Type B pancreatic cell (in vitro differentiated cells): Measurements from ENCODE around the gene PARVB. TPM values are rescaled to one million over a fixed set of nuclear protein-coding genes. Genes with fewer than 3 reads are reported as not detected.

ENCODE experiments used
- DNase-seq: peaks from one replicate; pipeline ENCODE4 v3.0.0; 2021; ENCODE audit warnings: mixed read lengths; ENCODE audit not compliant: unreplicated experiment; ENCODE audit errors: extremely low spot score
- H3K27ac Mint-ChIP-seq: 2 replicates; pipeline ENCODE4 v1.8.0; 2021; ENCODE audit warnings: mild to moderate bottlenecking, mixed read lengths
- H3K27me3 Mint-ChIP-seq: 2 replicates; pipeline ENCODE4 v1.8.0; 2021; ENCODE audit warnings: mixed read lengths
- H3K36me3 Mint-ChIP-seq: 2 replicates; pipeline ENCODE4 v1.8.0; 2021; ENCODE audit warnings: mixed read lengths
- H3K4me1 Mint-ChIP-seq: one replicate; pipeline ENCODE4 v1.8.0; 2021; ENCODE audit warnings: mixed read lengths; ENCODE audit not compliant: unreplicated experiment
- H3K4me3 Mint-ChIP-seq: 2 replicates; pipeline ENCODE4 v1.8.0; 2021; ENCODE audit warnings: mild to moderate bottlenecking, mixed read lengths
- H3K9me3 Mint-ChIP-seq: 2 replicates; pipeline ENCODE4 v1.8.0; 2021; ENCODE audit warnings: mixed read lengths
- total RNA-seq: library from RNA; stranded (reverse); gene quantifications from 2 replicates; pipeline ENCODE4 v1.2.1, GENCODE V29; 2021; ENCODE audit warnings: low replicate concordance
- TF ChIP-seq, protein P1 (sequence below): fragments of 200-600 bp; sonication (generic); conservative IDR thresholded peaks from 2 replicates; pipeline ENCODE4 v1.5.0; 2021; ENCODE audit warnings: antibody characterized with exemption, mild to moderate bottlenecking

Gene PARVB
- total RNA-seq, 1 donor from 2014 or later = 15.9 TPM

DNA sequence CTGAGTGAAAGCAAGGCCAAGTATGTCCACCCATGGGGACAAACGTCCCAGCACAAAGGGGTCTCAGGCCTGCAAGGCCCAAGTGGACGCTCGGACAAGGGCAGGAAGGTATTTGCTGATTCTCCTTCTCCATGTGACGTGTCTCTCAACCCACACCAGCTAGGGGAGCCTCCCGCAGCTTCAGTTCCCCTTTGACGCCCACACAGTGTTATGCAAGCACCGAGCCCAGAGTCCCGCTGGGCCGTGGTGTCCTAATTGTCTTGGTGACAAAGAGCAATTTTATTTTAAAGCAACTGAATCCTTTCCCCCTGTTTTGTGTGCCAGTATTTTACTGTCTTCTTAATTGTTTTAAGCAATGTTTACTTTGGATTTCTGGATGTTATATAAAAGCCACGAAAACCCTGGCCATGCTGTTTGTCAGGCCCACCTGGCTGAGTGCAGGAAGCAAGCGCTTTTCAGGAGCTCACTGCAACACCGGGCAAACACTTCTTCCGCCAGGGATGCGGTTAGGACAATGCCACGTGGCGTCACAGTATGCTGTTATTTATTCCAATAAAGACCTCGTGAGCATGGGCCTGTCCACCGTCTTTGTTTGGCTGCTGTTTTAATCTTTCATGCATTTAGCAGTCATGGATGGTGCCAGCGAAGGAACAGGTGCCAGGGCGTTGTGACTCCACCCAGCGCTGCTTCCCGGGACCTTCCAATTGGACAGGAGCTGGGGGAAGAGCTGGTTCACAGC, 148.4 kb downstream of the PARVB start:
- Mint-ChIP-seq H3K36me3 (peaks cover 2% of the 10 kb centered on the region), H3K27ac (no peak overlapping the region), H3K9me3 (no peaks in the 10 kb centered on the region), H3K4me1 (peaks cover 10% of the 10 kb centered on the region), H3K4me3 (no peak overlapping the region), H3K27me3 (peaks cover 4% of the 10 kb centered on the region)
- TF ChIP-seq, protein P1, sequence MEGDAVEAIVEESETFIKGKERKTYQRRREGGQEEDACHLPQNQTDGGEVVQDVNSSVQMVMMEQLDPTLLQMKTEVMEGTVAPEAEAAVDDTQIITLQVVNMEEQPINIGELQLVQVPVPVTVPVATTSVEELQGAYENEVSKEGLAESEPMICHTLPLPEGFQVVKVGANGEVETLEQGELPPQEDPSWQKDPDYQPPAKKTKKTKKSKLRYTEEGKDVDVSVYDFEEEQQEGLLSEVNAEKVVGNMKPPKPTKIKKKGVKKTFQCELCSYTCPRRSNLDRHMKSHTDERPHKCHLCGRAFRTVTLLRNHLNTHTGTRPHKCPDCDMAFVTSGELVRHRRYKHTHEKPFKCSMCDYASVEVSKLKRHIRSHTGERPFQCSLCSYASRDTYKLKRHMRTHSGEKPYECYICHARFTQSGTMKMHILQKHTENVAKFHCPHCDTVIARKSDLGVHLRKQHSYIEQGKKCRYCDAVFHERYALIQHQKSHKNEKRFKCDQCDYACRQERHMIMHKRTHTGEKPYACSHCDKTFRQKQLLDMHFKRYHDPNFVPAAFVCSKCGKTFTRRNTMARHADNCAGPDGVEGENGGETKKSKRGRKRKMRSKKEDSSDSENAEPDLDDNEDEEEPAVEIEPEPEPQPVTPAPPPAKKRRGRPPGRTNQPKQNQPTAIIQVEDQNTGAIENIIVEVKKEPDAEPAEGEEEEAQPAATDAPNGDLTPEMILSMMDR = no peak
- no peak for DNase-seq

DNA sequence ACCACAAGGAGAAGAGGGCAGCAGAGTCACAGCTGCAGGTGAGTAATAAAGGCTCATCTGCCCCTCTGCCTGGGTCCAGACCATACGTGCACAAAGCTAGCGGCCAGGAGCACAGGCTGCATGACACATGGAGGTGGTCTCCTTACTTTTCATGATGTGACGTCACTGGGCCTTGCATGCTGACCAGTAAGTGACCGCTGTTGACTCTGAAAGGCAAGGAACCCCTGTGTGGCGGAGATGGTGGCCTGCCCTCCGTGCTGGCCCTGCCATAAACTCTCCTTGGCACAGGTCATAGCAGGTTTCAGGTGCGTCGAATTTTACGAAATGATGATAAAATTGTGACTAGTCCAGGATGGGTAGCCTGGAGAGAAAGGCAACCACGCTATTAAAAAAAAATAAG, 149.1 kb downstream of the PARVB start:
- Mint-ChIP-seq H3K9me3 (no peaks in the 10 kb centered on the region), H3K27ac (no peak overlapping the region), H3K4me3 (no peak overlapping the region), H3K27me3 (peaks cover 4% of the 10 kb centered on the region), H3K36me3 (peaks cover 3% of the 10 kb centered on the region), H3K4me1 (peaks cover 10% of the 10 kb centered on the region)
- no peak for DNase-seq
- TF ChIP-seq, protein P1 = no peak

- TF ChIP-seq, protein P1 = no peak
- Mint-ChIP-seq H3K4me3 (no peak overlapping the region), H3K9me3 (no peaks in the 10 kb centered on the region), H3K36me3 (peaks cover 3% of the 10 kb centered on the region), H3K4me1 (peaks cover 16% of the 10 kb centered on the region), H3K27me3 (peaks cover 18% of the 10 kb centered on the region), H3K27ac (no peak overlapping the region)
- no peak for DNase-seq
Measured at GRCh38 chr22:44175676-44176075, 151.6 kb downstream of the PARVB start.

GRCh38 chr22:44179196-44179988, 155.3 kb downstream of the PARVB start:
- H3K27me3 Mint-ChIP-seq = peaks cover 22% of the 10 kb centered on the region
- H3K4me1 Mint-ChIP-seq = peaks cover 12% of the 10 kb centered on the region
- H3K9me3 Mint-ChIP-seq = no peaks in the 10 kb centered on the region
- TF ChIP-seq, protein P1 = no peak
- H3K27ac Mint-ChIP-seq = no peak overlapping the region
- peaks cover 3% of the 10 kb centered on the region for H3K36me3 Mint-ChIP-seq
- H3K4me3 Mint-ChIP-seq = no peak overlapping the region
- no peak for DNase-seq

DNA sequence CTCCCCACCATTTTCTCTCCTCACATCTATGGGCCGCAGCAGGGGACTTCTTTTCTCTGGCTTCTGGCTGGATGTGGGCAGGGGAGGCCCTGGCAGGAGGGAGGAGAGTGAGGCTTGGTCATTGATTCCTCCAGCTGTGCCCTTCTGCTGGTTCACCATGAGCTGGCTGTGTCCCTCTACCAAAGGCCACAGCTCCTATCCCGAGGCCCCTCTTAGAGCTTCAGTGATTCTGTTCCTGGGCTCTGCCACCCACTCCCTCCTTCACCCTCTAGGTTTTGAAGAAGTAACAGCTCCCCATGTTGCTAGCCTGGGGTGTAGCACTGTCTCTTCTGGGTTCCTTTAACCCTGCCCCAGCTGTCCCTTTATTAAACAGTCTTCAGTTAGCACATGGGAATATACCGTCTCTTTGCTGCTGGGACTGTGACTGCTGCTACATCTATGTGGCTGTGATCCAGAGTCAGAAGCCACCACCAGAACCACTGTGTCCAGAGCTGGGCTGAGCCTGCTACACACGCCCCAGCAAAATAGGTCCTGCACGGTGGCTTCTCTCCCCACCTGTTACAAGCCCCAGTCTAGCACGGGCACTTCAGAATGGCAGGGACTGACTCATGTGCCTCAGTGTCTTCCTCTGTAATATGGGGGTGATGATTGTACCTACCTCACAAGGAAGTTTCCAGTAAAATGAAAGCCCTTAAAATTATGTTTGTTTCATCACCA, 156.0 kb downstream of the PARVB start:
- H3K4me1 Mint-ChIP-seq = peaks cover 12% of the 10 kb centered on the region
- no peak overlapping the region for H3K27ac Mint-ChIP-seq
- peaks cover 3% of the 10 kb centered on the region for H3K36me3 Mint-ChIP-seq
- H3K9me3 Mint-ChIP-seq = no peaks in the 10 kb centered on the region
- peaks cover 22% of the 10 kb centered on the region for H3K27me3 Mint-ChIP-seq
- H3K4me3 Mint-ChIP-seq = no peak overlapping the region
- TF ChIP-seq, protein P1 = no peak
- DNase-seq = no peak
